ENCODE results near the gene GPR39.

The GPR39 gene

GRCh38 chr2:132604561-132604960 is 188.0 kb downstream of the GPR39 start:
- H3K9me3 ChIP-seq (replicated peaks; ENCODE audit: insufficient read depth, low read length): no peaks in the 10 kb centered on the region
- no peak for TF ChIP-seq EZH2 (optimal IDR thresholded peaks at IDR 0.05; ENCODE audit: low read depth, low read length)
- TF ChIP-seq CTCF (IDR thresholded peaks at IDR 0.05; ENCODE audit: low read length): no peak
- no peak for TF ChIP-seq EZH2phosphoT487 (IDR thresholded peaks at IDR 0.05; ENCODE audit: low read length)
- no peaks in the 10 kb centered on the region for H3K9me2 ChIP-seq (replicated peaks; ENCODE audit: insufficient read depth, low read length)
- no peaks in the 10 kb centered on the region for H3K27me3 ChIP-seq (replicated peaks; ENCODE audit: insufficient read depth, low read length)
- no peaks in the 10 kb centered on the region for H3K36me3 ChIP-seq (replicated peaks; ENCODE audit: insufficient read depth, low read length)
- DNase-seq: no peak
- H3K9ac ChIP-seq (ENCODE audit: low read length): no peak overlapping the region
- no peaks in the 10 kb centered on the region for H4K20me1 ChIP-seq (ENCODE audit: insufficient read depth, low read length)
- H3K4me1 ChIP-seq (ENCODE audit: low read length): no peaks in the 10 kb centered on the region
- no peaks in the 10 kb centered on the region for H3F3A ChIP-seq (ENCODE audit: insufficient read depth, low read length)
- no peak overlapping the region for H2AFZ ChIP-seq (ENCODE audit: low read length)
- no peak overlapping the region for H3K4me2 ChIP-seq (ENCODE audit: low read depth, low read length)
- no peak overlapping the region for H3K27ac ChIP-seq (ENCODE audit: low read length)
- no peak overlapping the region for H3K4me3 ChIP-seq (ENCODE audit: low read length)
- no peaks in the 10 kb centered on the region for H3K79me2 ChIP-seq (ENCODE audit: low read length)

- Histone ChIP-seq H2AFZ (ENCODE audit: low read length) (no peak overlapping the region), H3K36me3 (replicated peaks; ENCODE audit: insufficient read depth, low read length) (no peaks in the 10 kb centered on the region), H3K9me3 (replicated peaks; ENCODE audit: insufficient read depth, low read length) (no peaks in the 10 kb centered on the region), H3K9ac (ENCODE audit: low read length) (no peak overlapping the region), H3K4me2 (ENCODE audit: low read depth, low read length) (no peak overlapping the region), H3K4me1 (ENCODE audit: low read length) (no peaks in the 10 kb centered on the region), H3K4me3 (ENCODE audit: low read length) (no peak overlapping the region), H3K9me2 (replicated peaks; ENCODE audit: insufficient read depth, low read length) (no peaks in the 10 kb centered on the region), H3K27me3 (replicated peaks; ENCODE audit: insufficient read depth, low read length) (no peaks in the 10 kb centered on the region), H4K20me1 (ENCODE audit: insufficient read depth, low read length) (no peaks in the 10 kb centered on the region), H3K27ac (ENCODE audit: low read length) (no peak overlapping the region), H3K79me2 (ENCODE audit: low read length) (no peaks in the 10 kb centered on the region), H3F3A (ENCODE audit: insufficient read depth, low read length) (no peaks in the 10 kb centered on the region)
- DNase-seq: no peak
- TF ChIP-seq CTCF (IDR thresholded peaks at IDR 0.05; ENCODE audit: low read length): no peak
- TF ChIP-seq EZH2 (optimal IDR thresholded peaks at IDR 0.05; ENCODE audit: low read depth, low read length): no peak
- TF ChIP-seq EZH2phosphoT487 (IDR thresholded peaks at IDR 0.05; ENCODE audit: low read length): no peak
These were observed 188.9 kb downstream of the GPR39 start for GRCh38 chr2:132605236-132606180.

GRCh38 chr2:132606649-132607048 is 190.0 kb downstream of the GPR39 start:
- Histone ChIP-seq H4K20me1 (ENCODE audit: insufficient read depth, low read length) (no peaks in the 10 kb centered on the region), H2AFZ (ENCODE audit: low read length) (no peak overlapping the region), H3K9ac (ENCODE audit: low read length) (no peak overlapping the region), H3K27ac (ENCODE audit: low read length) (no peak overlapping the region), H3K4me3 (ENCODE audit: low read length) (no peak overlapping the region), H3K27me3 (replicated peaks; ENCODE audit: insufficient read depth, low read length) (no peaks in the 10 kb centered on the region), H3F3A (ENCODE audit: insufficient read depth, low read length) (no peaks in the 10 kb centered on the region), H3K9me3 (replicated peaks; ENCODE audit: insufficient read depth, low read length) (no peaks in the 10 kb centered on the region), H3K79me2 (ENCODE audit: low read length) (no peaks in the 10 kb centered on the region), H3K4me1 (ENCODE audit: low read length) (no peaks in the 10 kb centered on the region), H3K36me3 (replicated peaks; ENCODE audit: insufficient read depth, low read length) (no peaks in the 10 kb centered on the region), H3K4me2 (ENCODE audit: low read depth, low read length) (no peak overlapping the region), H3K9me2 (replicated peaks; ENCODE audit: insufficient read depth, low read length) (no peaks in the 10 kb centered on the region)
- TF ChIP-seq CTCF (IDR thresholded peaks at IDR 0.05; ENCODE audit: low read length): no peak
- TF ChIP-seq EZH2phosphoT487 (IDR thresholded peaks at IDR 0.05; ENCODE audit: low read length): no peak
- TF ChIP-seq EZH2 (optimal IDR thresholded peaks at IDR 0.05; ENCODE audit: low read depth, low read length): no peak
- DNase-seq: no peak
